Measurements from ENCODE around the gene ZNF503. TPM values are rescaled to one million over a fixed set of nuclear protein-coding genes. Genes with fewer than 3 reads are reported as not detected.
"Not testable (repeated sequence)": the region's sequence is repeated elsewhere in the genome, so short reads cannot be mapped to it uniquely, and the experiment has no call there.

Gene ZNF503
- total RNA-seq, 8 experiments from 2014 or later, result 1.3 to 30.3 (median 19.0) TPM

- ATAC-seq (replicated peaks in 6 of 8), result no peak
- WGBS, 10 experiments, result 83 to 100% (median 90%) methylated on average over 1 to 2 of the region's 2 CpGs; no CpG with 5 or more reads in 5 of the 10 experiments
Observed at GRCh38 chr10:75371010-75371409, 30.6 kb downstream of the ZNF503 start.

GRCh38 chr10:75369838-75370237, 31.7 kb downstream of the ZNF503 start:
- in situ Hi-C loops (cut with MboI; ENCODE audit: low pct_unique_long_range_greater_than_20kb in 2 of 9, low sequenced_read_pairs in 9 of 9, unreplicated experiment in 9 of 9); ATAC-seq (replicated peaks in 6 of 8): not testable (repeated sequence)
- WGBS, 10 experiments, result 62 to 100% (median 93%) methylated on average over 1 to 9 of the region's 9 CpGs

More at GRCh38 chr10:75371010-75371409, 30.6 kb downstream of the ZNF503 start:
- H3K4me1 ChIP-seq (replicated peaks in 1 of 2), result peaks cover 16 to 18% of the 10 kb centered on the region in 2 donors
- H3K4me3 ChIP-seq, result no peak overlapping the region
- H3K27ac ChIP-seq, result no peak overlapping the region
- in situ Hi-C loops (cut with MboI; ENCODE audit: low pct_unique_long_range_greater_than_20kb in 2 of 9, low sequenced_read_pairs in 9 of 9, unreplicated experiment in 9 of 9), result no loop called here

GRCh38 chr10:75367901-75368300, 33.7 kb downstream of the ZNF503 start:
- Histone ChIP-seq H3K4me1 (replicated peaks in 1 of 2) (peaks cover 17 to 24% of the 10 kb centered on the region in 2 donors), H3K4me3 (no peak overlapping the region), H3K27ac (peak overlapping the region in 1 of 2 donors; percentile 15)
- in situ Hi-C loops (cut with MboI; ENCODE audit: low pct_unique_long_range_greater_than_20kb in 2 of 9, low sequenced_read_pairs in 9 of 9, unreplicated experiment in 9 of 9), result no loop called here
- ATAC-seq (replicated peaks in 6 of 8), result peak in 1 of 8 experiments; percentile 21
- 27 to 88% (median 80%) methylated on average over 1 to 2 of the region's 2 CpGs; no CpG with 5 or more reads in 5 of the 10 experiments for WGBS, 10 experiments

More at GRCh38 chr10:75369838-75370237, 31.7 kb downstream of the ZNF503 start:
- H3K4me1 ChIP-seq (replicated peaks in 1 of 2), result peaks cover 17 to 18% of the 10 kb centered on the region in 2 donors
- H3K27ac ChIP-seq, H3K4me3 ChIP-seq: not testable (repeated sequence)

- WGBS, 10 experiments, result 0 to 46% (median 13%) methylated on average over 2 to 7 of the region's 8 CpGs; no CpG with 5 or more reads in 3 of the 10 experiments
- Histone ChIP-seq H3K4me3 (no peak overlapping the region), H3K27ac (no peak overlapping the region), H3K4me1 (replicated peaks in 1 of 2) (peaks cover 17 to 26% of the 10 kb centered on the region in 2 donors)
- ATAC-seq (replicated peaks in 6 of 8), result peak in 5 of 8 experiments; percentile 85 to 94 (median 93)
- in situ Hi-C loops (cut with MboI; ENCODE audit: low pct_unique_long_range_greater_than_20kb in 2 of 9, low sequenced_read_pairs in 9 of 9, unreplicated experiment in 9 of 9), result no loop called here
Observed at GRCh38 chr10:75367021-75367487, 34.5 kb downstream of the ZNF503 start.

- WGBS, 10 experiments, result 30 to 100% (median 80%) methylated on average over 1 to 2 of the region's 4 CpGs; no CpG with 5 or more reads in 3 of the 10 experiments
- Histone ChIP-seq H3K4me3 (no peak overlapping the region), H3K4me1 (replicated peaks in 1 of 2) (peaks cover 29 to 41% of the 10 kb centered on the region in 2 donors), H3K27ac (no peak overlapping the region)
- no peak for ATAC-seq (replicated peaks in 6 of 8)
- in situ Hi-C loops (cut with MboI; ENCODE audit: low pct_unique_long_range_greater_than_20kb in 2 of 9, low sequenced_read_pairs in 9 of 9, unreplicated experiment in 9 of 9), result no loop called here
Observed at GRCh38 chr10:75363431-75363830, 38.1 kb downstream of the ZNF503 start.

GRCh38 chr10:75359876-75360275, 41.7 kb downstream of the ZNF503 start:
- peaks cover 14 to 29% of the 10 kb centered on the region in 2 donors for H3K4me1 ChIP-seq (replicated peaks in 1 of 2)
- ATAC-seq (replicated peaks in 6 of 8); H3K27ac ChIP-seq; H3K4me3 ChIP-seq; in situ Hi-C loops (cut with MboI; ENCODE audit: low pct_unique_long_range_greater_than_20kb in 2 of 9, low sequenced_read_pairs in 9 of 9, unreplicated experiment in 9 of 9): not testable (repeated sequence)
- 67 to 100% (median 97%) methylated on average over 1 to 8 of the region's 8 CpGs; no CpG with 5 or more reads in 2 of the 10 experiments for WGBS, 10 experiments

- H3K27ac ChIP-seq, result peak overlapping the region in 1 of 2 donors; percentile 14
- peaks cover 14 to 29% of the 10 kb centered on the region in 2 donors for H3K4me1 ChIP-seq (replicated peaks in 1 of 2)
- no peak overlapping the region for H3K4me3 ChIP-seq
- 0 to 100% (median 40%) methylated on average over 1 to 5 of the region's 6 CpGs; no CpG with 5 or more reads in 1 of the 10 experiments for WGBS, 10 experiments
- in situ Hi-C loops (cut with MboI; ENCODE audit: low pct_unique_long_range_greater_than_20kb in 2 of 9, low sequenced_read_pairs in 9 of 9, unreplicated experiment in 9 of 9), result no loop called here
- peak in 7 of 8 experiments; percentile 76 to 95 (median 89) for ATAC-seq (replicated peaks in 6 of 8)
Observed at GRCh38 chr10:75358835-75359421, 42.6 kb downstream of the ZNF503 start.

GRCh38 chr10:75358132-75358531, 43.4 kb downstream of the ZNF503 start:
- WGBS, 10 experiments, result 45 to 94% (median 78%) methylated on average over 1 to 5 of the region's 5 CpGs; no CpG with 5 or more reads in 2 of the 10 experiments
- Histone ChIP-seq H3K27ac (no peak overlapping the region), H3K4me1 (replicated peaks in 1 of 2) (peaks cover 18 to 30% of the 10 kb centered on the region in 2 donors), H3K4me3 (no peak overlapping the region)
- ATAC-seq (replicated peaks in 6 of 8), result peak in 3 of 8 experiments; percentile 2 to 27 (median 5)
- in situ Hi-C loops (cut with MboI; ENCODE audit: low pct_unique_long_range_greater_than_20kb in 2 of 9, low sequenced_read_pairs in 9 of 9, unreplicated experiment in 9 of 9), result no loop called here

- ATAC-seq (replicated peaks in 6 of 8), result no peak
- H3K4me1 ChIP-seq (replicated peaks in 1 of 2), result peaks cover 25 to 32% of the 10 kb centered on the region in 2 donors
- H3K4me3 ChIP-seq, result no peak overlapping the region
- WGBS, 10 experiments, result 76 to 100% (median 96%) methylated on average over 2 to 4 of the region's 4 CpGs; no CpG with 5 or more reads in 5 of the 10 experiments
- H3K27ac ChIP-seq, result no peak overlapping the region
- in situ Hi-C loops (cut with MboI; ENCODE audit: low pct_unique_long_range_greater_than_20kb in 2 of 9, low sequenced_read_pairs in 9 of 9, unreplicated experiment in 9 of 9), result no loop called here
Observed at GRCh38 chr10:75357500-75357899, 44.1 kb downstream of the ZNF503 start.

- H3K27ac ChIP-seq, result no peak overlapping the region
- in situ Hi-C loops (cut with MboI; ENCODE audit: low pct_unique_long_range_greater_than_20kb in 2 of 9, low sequenced_read_pairs in 9 of 9, unreplicated experiment in 9 of 9), result no loop called here
- peaks cover 30 to 35% of the 10 kb centered on the region in 2 donors for H3K4me1 ChIP-seq (replicated peaks in 1 of 2)
- ATAC-seq (replicated peaks in 6 of 8), result no peak
- 88 to 100% (median 95%) methylated on average over 1 to 5 of the region's 6 CpGs; no CpG with 5 or more reads in 6 of the 10 experiments for WGBS, 10 experiments
- no peak overlapping the region for H3K4me3 ChIP-seq
Observed at GRCh38 chr10:75356484-75356883, 45.1 kb downstream of the ZNF503 start.

- H3K4me1 ChIP-seq (replicated peaks in 1 of 2), result peaks cover 32 to 35% of the 10 kb centered on the region in 2 donors
- H3K4me3 ChIP-seq, result no peak overlapping the region
- in situ Hi-C loops (cut with MboI; ENCODE audit: low pct_unique_long_range_greater_than_20kb in 2 of 9, low sequenced_read_pairs in 9 of 9, unreplicated experiment in 9 of 9), result no loop called here
- no peak overlapping the region for H3K27ac ChIP-seq
- ATAC-seq (replicated peaks in 6 of 8), result no peak
- WGBS, 10 experiments, result 0 to 100% (median 6%) methylated on average over 1 of the region's 1 CpG; no CpG with 5 or more reads in 4 of the 10 experiments
Observed at GRCh38 chr10:75355706-75356105, 45.9 kb downstream of the ZNF503 start.

- no peak overlapping the region for H3K27ac ChIP-seq
- no peak overlapping the region for H3K4me3 ChIP-seq
- 0 to 83% (median 46%) methylated on average over 1 to 6 of the region's 7 CpGs; no CpG with 5 or more reads in 4 of the 10 experiments for WGBS, 10 experiments
- peaks cover 17 to 19% of the 10 kb centered on the region in 2 donors for H3K4me1 ChIP-seq (replicated peaks in 1 of 2)
- no peak for ATAC-seq (replicated peaks in 6 of 8)
- in situ Hi-C loops (cut with MboI; ENCODE audit: low pct_unique_long_range_greater_than_20kb in 2 of 9, low sequenced_read_pairs in 9 of 9, unreplicated experiment in 9 of 9), result no loop called here
Observed at GRCh38 chr10:75353183-75353582, 48.4 kb downstream of the ZNF503 start.

GRCh38 chr10:75352650-75353049, 48.9 kb downstream of the ZNF503 start:
- H3K27ac ChIP-seq, result no peak overlapping the region
- in situ Hi-C loops (cut with MboI; ENCODE audit: low pct_unique_long_range_greater_than_20kb in 2 of 9, low sequenced_read_pairs in 9 of 9, unreplicated experiment in 9 of 9), result no loop called here
- WGBS, 10 experiments, result 17 to 100% (median 63%) methylated on average over 1 to 4 of the region's 5 CpGs; no CpG with 5 or more reads in 3 of the 10 experiments
- peak; percentile 61 to 99 (median 96) for ATAC-seq (replicated peaks in 6 of 8)
- H3K4me1 ChIP-seq (replicated peaks in 1 of 2), result peaks cover 14 to 19% of the 10 kb centered on the region in 2 donors
- H3K4me3 ChIP-seq, result no peak overlapping the region
